DLD1 (cell line): ENCODE measurements around the gene TBCEL.
"Not testable (repeated sequence)": the region's sequence is repeated elsewhere in the genome, so short reads cannot be mapped to it uniquely, and the experiment has no call there.

Experiments
- in situ Hi-C: cut with HindIII; loops from 2 replicates; pipeline ENCODE4 v1.10.0; 2017; ENCODE audit warnings: low sequenced_read_pairs

TBCEL gene

GRCh38 chr11:121105063-121105480 lies 81.2 kb downstream of the TBCEL start:
- in situ Hi-C loops, result no loop called here

GRCh38 chr11:121105481-121106195 lies 81.7 kb downstream of the TBCEL start:
- in situ Hi-C loops, result no loop called here

GRCh38 chr11:121106812-121107211 lies 82.9 kb downstream of the TBCEL start:
- in situ Hi-C loops, result no loop called here

GRCh38 chr11:121108413-121108812 lies 84.5 kb downstream of the TBCEL start:
- in situ Hi-C loops, result no loop called here

- in situ Hi-C loops, result no loop called here
Measured at GRCh38 chr11:121109471-121109870, 85.6 kb downstream of the TBCEL start.

- in situ Hi-C loops, result no loop called here
Measured at GRCh38 chr11:121109916-121110586, 86.1 kb downstream of the TBCEL start.

GRCh38 chr11:121110871-121111724 lies 87.2 kb downstream of the TBCEL start:
- in situ Hi-C loops, result no loop called here

GRCh38 chr11:121112498-121113455 lies 88.9 kb downstream of the TBCEL start:
- in situ Hi-C loops, result no loop called here

GRCh38 chr11:121113611-121114010 lies 89.7 kb downstream of the TBCEL start:
- in situ Hi-C loops, result no loop called here

- in situ Hi-C loops, result not testable (repeated sequence)
Measured at GRCh38 chr11:121115024-121115423, 91.1 kb downstream of the TBCEL start.

GRCh38 chr11:121117788-121118187 lies 93.9 kb downstream of the TBCEL start:
- in situ Hi-C loops, result no loop called here

GRCh38 chr11:121119440-121119839 lies 95.5 kb downstream of the TBCEL start:
- in situ Hi-C loops, result no loop called here

GRCh38 chr11:121122328-121122727 lies 98.4 kb downstream of the TBCEL start:
- in situ Hi-C loops, result no loop called here

GRCh38 chr11:121123496-121124069 lies 99.7 kb downstream of the TBCEL start:
- in situ Hi-C loops, result no loop called here

GRCh38 chr11:121127809-121128208 lies 103.9 kb downstream of the TBCEL start:
- in situ Hi-C loops, result no loop called here

GRCh38 chr11:121129362-121130340 lies 105.7 kb downstream of the TBCEL start:
- in situ Hi-C loops, result no loop called here

- in situ Hi-C loops, result no loop called here
Measured at GRCh38 chr11:121131656-121132055, 107.8 kb downstream of the TBCEL start.

- in situ Hi-C loops, result no loop called here
Measured at GRCh38 chr11:121132211-121132976, 108.5 kb downstream of the TBCEL start.
